ENCODE data around the gene CALCOCO1. TPM values are rescaled to one million over a fixed set of nuclear protein-coding genes. Genes with fewer than 3 reads are reported as not detected.

The CALCOCO1 gene
- total and polyA plus RNA-seq, 2 of the 8 experiments (the other 6 are each of a cell fraction or from before 2014, with no cell fraction given) = 20.3 to 39.3 TPM

- no peak for TF ChIP-seq HDAC2 (IDR thresholded peaks at IDR 0.05; ENCODE audit: borderline replicate concordance in 1 of 2, low read depth in 2 of 2, low read length in 2 of 2)
- TF ChIP-seq RBBP5 (IDR thresholded peaks at IDR 0.05; ENCODE audit: borderline replicate concordance, low read depth, low read length) = no peak
- no peak for TF ChIP-seq CTCF (IDR thresholded peaks at IDR 0.05; ENCODE audit: control extremely low read depth in 1 of 3, insufficient read depth in 1 of 3, low read depth in 1 of 3, low read length in 3 of 3)
- no peak for TF ChIP-seq SIX5 (IDR thresholded peaks at IDR 0.05; ENCODE audit: low read depth, low read length)
- TF ChIP-seq POLR2A (IDR thresholded peaks at IDR 0.05; ENCODE audit: control extremely low read depth in 1 of 2, low read depth in 2 of 2, low read length in 2 of 2) = no peak
Observed at GRCh38 chr12:53752621-53753020, 25.4 kb upstream of the CALCOCO1 start (continued).
